DND-41 (cell line): ENCODE results near the gene TMEM178B.

Source experiments
- CTCF ChIP-seq: IDR thresholded peaks from 2 replicates; pipeline ENCODE4 v1.5.1; 2012; ENCODE audit warnings: borderline replicate concordance, low read length, moderate library complexity, mild to moderate bottlenecking; ENCODE audit not compliant: poor library complexity, severe bottlenecking; ENCODE audit errors: extremely low read depth
- EZH2 ChIP-seq: IDR thresholded peaks from 3 replicates; pipeline ENCODE4 v1.6.1; 2012; ENCODE audit warnings: borderline replicate concordance, low read depth, mild to moderate bottlenecking, moderate library complexity, low read length, inconsistent platforms; ENCODE audit not compliant: severe bottlenecking

- TF ChIP-seq CTCF (no peak), EZH2 (no peak)
These were observed 445.8 kb downstream of the TMEM178B start for GRCh38 chr7:141519623-141520022.
